ENCODE results near the gene PDX1. TPM values are rescaled to one million over a fixed set of nuclear protein-coding genes. Genes with fewer than 3 reads are reported as not detected.

Gene PDX1
- total and polyA plus RNA-seq, 9 of the 15 experiments (the other 6 are each of a cell fraction or from before 2014, with no cell fraction given), result not detected

DNA sequence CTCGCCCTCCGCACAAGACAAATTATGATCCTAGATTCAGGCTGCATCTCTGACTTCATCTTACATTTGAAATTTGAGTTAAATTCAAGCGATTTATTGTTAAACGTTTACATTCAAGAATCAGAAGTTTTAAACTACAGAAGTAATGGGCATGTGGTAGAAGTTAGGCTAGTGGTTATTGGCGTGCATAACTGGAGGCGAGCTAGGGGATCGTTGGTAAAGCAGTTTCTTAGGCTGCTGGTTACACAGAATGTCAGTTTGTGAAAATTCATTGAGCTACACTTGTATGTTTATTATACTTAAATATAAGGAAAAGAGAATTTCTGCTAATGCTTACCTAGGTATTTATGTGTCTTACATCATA is 50.0 kb downstream of the PDX1 start:
- ATAC-seq (no peak), FAIRE-seq (no peak), DNase-seq (ENCODE audit: extremely low read depth in 1 of 4, low spot score in 3 of 4) (no peak)
- Histone ChIP-seq H3K27me3 (ENCODE audit: control insufficient read depth in 2 of 2, insufficient read depth in 2 of 2, low read length in 2 of 2) (peaks cover 12 to 73% of the 10 kb centered on the region in 2 experiments; a peak in 4 of 5 replicates), H3K9me1 (ENCODE audit: control insufficient read depth, insufficient read depth, low read length) (no peaks in the 10 kb centered on the region), H3K27ac (ENCODE audit: extremely low read depth, low read depth, low read length) (no peak overlapping the region), H3K4me3 (no peak overlapping the region), H3K79me2 (ENCODE audit: control insufficient read depth, insufficient read depth, low read length) (no peaks in the 10 kb centered on the region), H3K4me1 (replicated peaks in 1 of 2; ENCODE audit: control insufficient read depth in 2 of 2, insufficient read depth in 2 of 2, low read length in 2 of 2) (no peaks in the 10 kb centered on the region; a peak in 1 of 5 replicates), H3K9ac (ENCODE audit: insufficient read depth in 1 of 2, low read depth in 2 of 2, low read length in 2 of 2) (no peak overlapping the region), H3K9me3 (replicated peaks; ENCODE audit: control insufficient read depth, insufficient read depth, low read depth, low read length) (no peaks in the 10 kb centered on the region), H3K36me3 (ENCODE audit: control insufficient read depth, insufficient read depth, low read length) (no peaks in the 10 kb centered on the region), H3K4me2 (ENCODE audit: insufficient read depth, low read length) (no peak overlapping the region), H4K20me1 (replicated peaks; ENCODE audit: control insufficient read depth, insufficient read depth, low read length) (no peaks in the 10 kb centered on the region), H2AFZ (ENCODE audit: low read depth, low read length) (no peak overlapping the region)
- CTCF ChIA-PET (ENCODE audit: low intra/inter-chr PET ratio), result no interaction called here
- in situ Hi-C loops (cut with MboI) (loop anchor here (25.0 kb wide), 1 partner anchor 458 kb away; no protein-coding TSS in a partner anchor), intact Hi-C loops (cut with micrococcal nuclease) (no loop called here)
- POLR2A ChIA-PET, result interaction anchor here (0.5 kb wide), 1 partner anchor 235 kb away, joined by 3 read pairs; no protein-coding TSS in a partner anchor
- 14% methylated on average over 7 of the region's 7 CpGs for WGBS (ENCODE audit: insufficient coverage, low coverage, missing lambda C conversion rate)
- no peak for TF ChIP-seq MTF1 (CRISPR knock-in tag; IDR thresholded peaks at IDR 0.05; ENCODE audit: borderline replicate concordance)
- no peak for TF ChIP-seq CXXC5 (CRISPR knock-in tag; IDR thresholded peaks at IDR 0.05)
- no peak for TF ChIP-seq IRF1 (CRISPR knock-in tag; IDR thresholded peaks at IDR 0.05; ENCODE audit: borderline replicate concordance)
- BruUV-seq (replicated peaks), result no TSS peak

All from K562 (cell line).